Fibroblast of pulmonary artery (primary cell): Measurements from ENCODE around the gene IGFBP5.

ENCODE experiments used
- DNase-seq: peaks from one replicate; pipeline ENCODE4 v3.0.0-alpha.2; 2010; ENCODE audit warnings: low read depth
- H3K4me3 ChIP-seq: replicated peaks from 2 replicates; pipeline ENCODE4 v1.5.1; 2011; ENCODE audit warnings: low read depth, mild to moderate bottlenecking, control low read depth, low read length, moderate library complexity
- CTCF ChIP-seq: IDR thresholded peaks from 2 replicates; pipeline ENCODE4 v1.5.1; 2011; ENCODE audit warnings: mild to moderate bottlenecking, control low read depth, low read length, inconsistent platforms; ENCODE audit errors: missing control alignments

IGFBP5 gene

GRCh38 chr2:216694826-216695217, 527 bp downstream of the IGFBP5 start:
- no peak for DNase-seq
- peak overlapping the region; percentile 50 for H3K4me3 ChIP-seq
- no peak for TF ChIP-seq CTCF

- TF ChIP-seq CTCF, result no peak
- peak; percentile 22 for DNase-seq
- H3K4me3 ChIP-seq, result peak overlapping the region; percentile 50
Measured at GRCh38 chr2:216694082-216694825, 1.1 kb downstream of the IGFBP5 start.

- DNase-seq, result no peak
- H3K4me3 ChIP-seq, result peak overlapping the region; percentile 50
- TF ChIP-seq CTCF, result no peak
Measured at GRCh38 chr2:216693414-216694080, 1.8 kb downstream of the IGFBP5 start.

- peak overlapping the region; percentile 46 for H3K4me3 ChIP-seq
- TF ChIP-seq CTCF, result no peak
- peak; percentile 29 for DNase-seq
Measured at GRCh38 chr2:216692636-216693413, 2.5 kb downstream of the IGFBP5 start.

- peak; percentile 67 for DNase-seq
Measured at GRCh38 chr2:216690853-216691741, 4.3 kb downstream of the IGFBP5 start.

More at GRCh38 chr2:216690853-216691741, 4.3 kb downstream of the IGFBP5 start:
- no peak overlapping the region for H3K4me3 ChIP-seq
- no peak for TF ChIP-seq CTCF
